Sigmoid colon (tissue), 4 donors: ENCODE measurements around the gene PDE7B.

ENCODE experiments used
- POLR2AphosphoS5 ChIP-seq, 4 donors: sonication (generic); formaldehyde crosslinking; IDR thresholded peaks; one replicate each; pipeline ENCODE4 v1.6.1; 2017; ENCODE audit warnings: antibody characterized with exemption in 4 of 4
- TF ChIP-seq, protein P1 (sequence below), 4 experiments: fragments of 450-650 bp in 3 of 4; fragments of 200-600 bp in 1 of 4; IDR thresholded peaks; one replicate each; pipeline ENCODE4 v1.5.1; 2016 to 2019; ENCODE audit warnings: antibody characterized with exemption in 4 of 4, mild to moderate bottlenecking in 3 of 4, moderate library complexity in 2 of 4

DNA sequence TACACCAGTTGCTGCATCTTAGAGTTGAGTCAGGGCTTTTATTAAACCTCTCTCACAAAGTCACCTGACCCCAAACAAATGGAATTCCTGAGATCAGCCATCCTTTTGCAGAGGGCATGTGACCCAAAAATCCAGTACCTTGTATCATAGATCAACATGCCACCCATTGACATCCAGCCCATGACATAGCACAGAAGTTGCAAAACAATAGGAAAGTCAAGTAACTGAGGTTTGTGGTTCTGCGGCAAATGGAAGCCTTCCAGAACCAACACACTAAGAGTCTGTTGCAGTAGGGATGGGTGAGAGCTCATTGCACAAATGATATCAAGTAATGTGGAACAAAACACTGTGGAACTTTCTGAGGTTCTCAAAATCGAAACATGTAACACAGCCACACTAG, 111.2 kb downstream of the PDE7B start:
- TF ChIP-seq, protein P1, sequence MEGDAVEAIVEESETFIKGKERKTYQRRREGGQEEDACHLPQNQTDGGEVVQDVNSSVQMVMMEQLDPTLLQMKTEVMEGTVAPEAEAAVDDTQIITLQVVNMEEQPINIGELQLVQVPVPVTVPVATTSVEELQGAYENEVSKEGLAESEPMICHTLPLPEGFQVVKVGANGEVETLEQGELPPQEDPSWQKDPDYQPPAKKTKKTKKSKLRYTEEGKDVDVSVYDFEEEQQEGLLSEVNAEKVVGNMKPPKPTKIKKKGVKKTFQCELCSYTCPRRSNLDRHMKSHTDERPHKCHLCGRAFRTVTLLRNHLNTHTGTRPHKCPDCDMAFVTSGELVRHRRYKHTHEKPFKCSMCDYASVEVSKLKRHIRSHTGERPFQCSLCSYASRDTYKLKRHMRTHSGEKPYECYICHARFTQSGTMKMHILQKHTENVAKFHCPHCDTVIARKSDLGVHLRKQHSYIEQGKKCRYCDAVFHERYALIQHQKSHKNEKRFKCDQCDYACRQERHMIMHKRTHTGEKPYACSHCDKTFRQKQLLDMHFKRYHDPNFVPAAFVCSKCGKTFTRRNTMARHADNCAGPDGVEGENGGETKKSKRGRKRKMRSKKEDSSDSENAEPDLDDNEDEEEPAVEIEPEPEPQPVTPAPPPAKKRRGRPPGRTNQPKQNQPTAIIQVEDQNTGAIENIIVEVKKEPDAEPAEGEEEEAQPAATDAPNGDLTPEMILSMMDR (IDR thresholded peaks at IDR 0.05), result no peak
- TF ChIP-seq POLR2AphosphoS5 (IDR thresholded peaks at IDR 0.05), result no peak
